Left renal pelvis (tissue), 4 donors: ENCODE data around the gene NAA25. TPM values are rescaled to one million over a fixed set of nuclear protein-coding genes. Genes with fewer than 3 reads are reported as not detected.
"Not testable (repeated sequence)": the region's sequence is repeated elsewhere in the genome, so short reads cannot be mapped to it uniquely, and the experiment has no call there.

Experiments used
- DNase-seq, 4 donors: peaks; one replicate each; pipeline ENCODE4 v3.0.0-alpha.2; 2013; ENCODE audit warnings: low read depth in 4 of 4, low spot score in 3 of 4
- polyA plus RNA-seq, 4 donors: library from polyadenylated mRNA; unstranded; fragments of 120-200 nt; gene quantifications; one replicate each; pipeline ENCODE4 v1.2.1, GENCODE V29; 2013; ENCODE audit not compliant: insufficient read length in 4 of 4

Gene NAA25
- polyA plus RNA-seq, 4 donors: 13.4 to 26.4 (median 24.5) TPM

GRCh38 chr12:112066566-112066965 lies 42.0 kb downstream of the NAA25 start:
- no peak for DNase-seq

- no peak for DNase-seq
Measured at GRCh38 chr12:112063273-112063672, 45.3 kb downstream of the NAA25 start.

- no peak for DNase-seq
Measured at GRCh38 chr12:112061137-112061536, 47.4 kb downstream of the NAA25 start.

GRCh38 chr12:112049351-112049750 lies 59.2 kb downstream of the NAA25 start:
- no peak for DNase-seq

- DNase-seq: no peak
Measured at GRCh38 chr12:112046003-112046402, 62.6 kb downstream of the NAA25 start.

- not testable (repeated sequence) for DNase-seq
Measured at GRCh38 chr12:112036614-112037013, 72.0 kb downstream of the NAA25 start.

- DNase-seq: no peak
Measured at GRCh38 chr12:112035219-112035785, 73.3 kb downstream of the NAA25 start.

- no peak for DNase-seq
Measured at GRCh38 chr12:112032292-112032691, 76.3 kb downstream of the NAA25 start.

GRCh38 chr12:112031472-112031871 lies 77.1 kb downstream of the NAA25 start:
- DNase-seq: no peak

- DNase-seq: no peak
Measured at GRCh38 chr12:112029301-112029700, 79.3 kb downstream of the NAA25 start.

GRCh38 chr12:112025808-112026375 lies 82.7 kb downstream of the NAA25 start:
- no peak for DNase-seq

GRCh38 chr12:112023759-112024396 lies 84.7 kb downstream of the NAA25 start:
- DNase-seq: no peak

GRCh38 chr12:112022241-112023016 lies 86.2 kb downstream of the NAA25 start:
- DNase-seq: no peak

- no peak for DNase-seq
Measured at GRCh38 chr12:112020947-112021457, 87.6 kb downstream of the NAA25 start.

- DNase-seq: no peak
Measured at GRCh38 chr12:112018571-112019237, 89.9 kb downstream of the NAA25 start.

GRCh38 chr12:112017041-112017440 lies 91.5 kb downstream of the NAA25 start:
- DNase-seq: no peak

GRCh38 chr12:112015938-112016337 lies 92.6 kb downstream of the NAA25 start:
- DNase-seq: no peak

GRCh38 chr12:112013601-112014402 lies 94.8 kb downstream of the NAA25 start:
- peak in 2 of 4 donors; percentile 15 to 27 for DNase-seq

GRCh38 chr12:112012775-112013600 lies 95.6 kb downstream of the NAA25 start, which contains the start of the genes ERP29 and TMEM116:
Gene ERP29 (plus strand): TSS chr12:112013426. CDS start chr12:112013466, 40 bp downstream.
Gene TMEM116 (minus strand): TSS chr12:112013165. CDS start chr12:112005270, 7,895 bp downstream.
- peak; percentile 96 to 98 (median 97) for DNase-seq
